Measurements from ENCODE around the gene RPS6KA6.
A peak's percentile ranks its signal among the peaks of the same experiment; 100 is the strongest.

RPS6KA6 gene

DNA sequence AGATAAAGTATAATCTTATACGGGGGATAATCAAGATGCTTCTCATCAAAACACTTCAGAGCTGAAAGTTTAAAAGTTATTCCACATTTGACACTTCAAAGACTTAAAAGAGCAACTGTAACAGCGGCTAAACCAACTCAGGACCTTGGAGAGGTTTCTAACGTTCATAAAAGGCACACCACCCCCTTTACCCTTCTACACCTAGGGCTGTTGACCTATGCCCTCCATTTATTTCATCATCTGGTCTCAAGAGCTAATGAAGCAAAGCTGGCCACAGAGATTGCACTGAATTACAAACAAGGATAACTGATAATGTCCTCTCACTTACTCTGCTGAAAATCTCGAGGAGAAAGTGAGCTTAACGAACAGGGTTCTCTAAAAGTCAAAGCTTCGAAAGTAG lies 1.1 kb upstream of the RPS6KA6 start:
- Histone ChIP-seq H3K9ac (ENCODE audit: low read depth, low read length) (no peak overlapping the region), H3K9me3 (ENCODE audit: control insufficient read depth, insufficient read depth, low read length) (no peaks in the 10 kb centered on the region), H3K36me3 (ENCODE audit: control insufficient read depth, insufficient read depth, low read length) (no peaks in the 10 kb centered on the region), H3K4me1 (ENCODE audit: control insufficient read depth, insufficient read depth, low read length) (no peaks in the 10 kb centered on the region), H3K27me3 (ENCODE audit: control insufficient read depth, insufficient read depth, low read length) (no peaks in the 10 kb centered on the region), H3K4me3 (ENCODE audit: low read depth, low read length) (no peak overlapping the region)

DNA sequence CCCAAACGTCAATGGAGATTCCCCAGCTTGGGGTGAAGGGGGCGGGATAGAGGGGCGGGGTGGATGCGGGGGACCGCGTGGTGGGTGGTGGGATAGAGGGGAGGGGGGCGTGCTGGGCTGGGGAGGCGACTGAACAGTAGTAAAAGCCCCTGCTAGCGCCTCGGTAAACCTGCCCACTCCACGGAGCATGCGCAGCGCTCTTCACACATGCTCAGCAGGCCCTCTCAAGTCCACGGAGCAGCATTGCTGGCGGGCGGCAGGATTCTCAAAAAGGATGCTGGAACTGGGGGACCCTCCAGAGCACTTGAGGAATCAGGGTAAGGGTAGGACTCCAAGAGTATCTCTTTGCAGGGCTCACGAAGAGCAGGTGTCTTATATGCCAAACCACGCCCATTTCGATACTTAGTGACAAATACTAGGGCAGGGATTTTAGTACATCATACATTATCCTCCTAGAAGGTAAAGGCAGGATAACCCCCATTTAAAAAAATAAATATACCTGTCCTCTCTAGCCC lies 378 bp upstream of the RPS6KA6 start:
- Histone ChIP-seq H3K4me3 (ENCODE audit: low read depth, low read length) (peak overlapping the region; percentile 28), H3K9ac (ENCODE audit: low read depth, low read length) (no peak overlapping the region), H3K9me3 (ENCODE audit: control insufficient read depth, insufficient read depth, low read length) (no peaks in the 10 kb centered on the region), H3K36me3 (ENCODE audit: control insufficient read depth, insufficient read depth, low read length) (no peaks in the 10 kb centered on the region), H3K27me3 (ENCODE audit: control insufficient read depth, insufficient read depth, low read length) (no peaks in the 10 kb centered on the region), H3K4me1 (ENCODE audit: control insufficient read depth, insufficient read depth, low read length) (no peaks in the 10 kb centered on the region)

DNA sequence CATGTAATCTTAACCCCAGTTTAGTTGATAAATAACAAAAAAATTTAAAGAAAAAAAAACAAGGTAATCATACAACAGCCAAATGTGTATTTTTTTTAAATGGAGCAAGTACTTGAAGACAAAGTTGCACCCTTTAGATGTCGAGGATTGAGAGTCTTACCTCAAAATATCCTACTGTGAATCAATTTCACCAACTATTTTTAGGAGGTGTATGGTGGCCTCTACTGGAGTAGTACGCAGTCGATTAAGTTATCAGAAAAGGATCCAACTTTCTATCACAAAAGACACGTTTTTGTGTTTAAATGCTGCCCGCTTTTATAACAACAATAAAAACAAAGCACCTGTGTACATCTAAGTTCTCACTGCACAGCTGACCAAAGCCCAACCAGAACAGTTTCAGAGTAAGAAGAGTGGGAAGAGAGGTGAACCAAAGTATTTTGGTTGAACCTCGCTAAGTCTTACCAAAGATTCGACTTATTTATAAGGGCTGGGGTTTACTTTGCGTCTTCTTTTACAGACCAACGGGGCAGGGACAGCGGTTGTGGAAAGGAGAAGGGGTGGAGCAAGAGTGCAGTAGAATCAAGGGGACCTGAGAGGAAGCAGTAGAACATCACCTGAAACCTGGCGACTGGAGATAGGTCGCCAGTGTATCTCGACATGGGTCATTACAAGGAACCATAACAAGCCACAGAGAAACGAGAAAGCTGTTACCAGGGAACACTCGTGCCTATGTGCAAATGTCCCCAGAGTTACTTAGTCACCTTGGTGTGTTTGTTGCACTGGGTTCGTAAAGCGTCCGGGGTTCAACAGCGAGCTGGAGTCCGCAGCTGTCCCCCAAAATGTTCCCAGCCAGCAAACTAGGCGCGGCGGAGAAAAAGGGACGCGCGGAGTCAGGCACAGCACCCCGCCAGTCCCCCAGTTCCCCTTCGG lies 1.1 kb downstream of the RPS6KA6 start:
- no peaks in the 10 kb centered on the region for H3K9me3 ChIP-seq (ENCODE audit: control insufficient read depth, insufficient read depth, low read length)
- no peaks in the 10 kb centered on the region for H3K36me3 ChIP-seq (ENCODE audit: control insufficient read depth, insufficient read depth, low read length)
- no peak overlapping the region for H3K9ac ChIP-seq (ENCODE audit: low read depth, low read length)
- no peaks in the 10 kb centered on the region for H3K4me1 ChIP-seq (ENCODE audit: control insufficient read depth, insufficient read depth, low read length)
- peak overlapping the region; percentile 60 for H3K4me3 ChIP-seq (ENCODE audit: low read depth, low read length)
- no peaks in the 10 kb centered on the region for H3K27me3 ChIP-seq (ENCODE audit: control insufficient read depth, insufficient read depth, low read length)

- Histone ChIP-seq H3K27me3 (ENCODE audit: control insufficient read depth, insufficient read depth, low read length) (no peaks in the 10 kb centered on the region), H3K4me3 (ENCODE audit: low read depth, low read length) (no peak overlapping the region), H3K4me1 (ENCODE audit: control insufficient read depth, insufficient read depth, low read length) (no peaks in the 10 kb centered on the region), H3K36me3 (ENCODE audit: control insufficient read depth, insufficient read depth, low read length) (no peaks in the 10 kb centered on the region), H3K9me3 (ENCODE audit: control insufficient read depth, insufficient read depth, low read length) (no peaks in the 10 kb centered on the region), H3K9ac (ENCODE audit: low read depth, low read length) (no peak overlapping the region)
These were observed 5.5 kb downstream of the RPS6KA6 start for GRCh38 chrX:84182516-84182915.

- H3K9me3 ChIP-seq (ENCODE audit: control insufficient read depth, insufficient read depth, low read length), result no peaks in the 10 kb centered on the region
- H3K9ac ChIP-seq (ENCODE audit: low read depth, low read length), result no peak overlapping the region
- H3K4me3 ChIP-seq (ENCODE audit: low read depth, low read length), result no peak overlapping the region
- no peaks in the 10 kb centered on the region for H3K27me3 ChIP-seq (ENCODE audit: control insufficient read depth, insufficient read depth, low read length)
- H3K4me1 ChIP-seq (ENCODE audit: control insufficient read depth, insufficient read depth, low read length), result no peaks in the 10 kb centered on the region
- H3K36me3 ChIP-seq (ENCODE audit: control insufficient read depth, insufficient read depth, low read length), result no peaks in the 10 kb centered on the region
These were observed 12.0 kb downstream of the RPS6KA6 start for GRCh38 chrX:84175958-84176357.

GRCh38 chrX:84175274-84175673 lies 12.7 kb downstream of the RPS6KA6 start:
- H3K36me3 ChIP-seq (ENCODE audit: control insufficient read depth, insufficient read depth, low read length), result no peaks in the 10 kb centered on the region
- no peaks in the 10 kb centered on the region for H3K27me3 ChIP-seq (ENCODE audit: control insufficient read depth, insufficient read depth, low read length)
- H3K9ac ChIP-seq (ENCODE audit: low read depth, low read length), result no peak overlapping the region
- H3K4me3 ChIP-seq (ENCODE audit: low read depth, low read length), result no peak overlapping the region
- H3K4me1 ChIP-seq (ENCODE audit: control insufficient read depth, insufficient read depth, low read length), result no peaks in the 10 kb centered on the region
- H3K9me3 ChIP-seq (ENCODE audit: control insufficient read depth, insufficient read depth, low read length), result no peaks in the 10 kb centered on the region

- Histone ChIP-seq H3K9me3 (ENCODE audit: control insufficient read depth, insufficient read depth, low read length) (no peaks in the 10 kb centered on the region), H3K4me1 (ENCODE audit: control insufficient read depth, insufficient read depth, low read length) (no peaks in the 10 kb centered on the region), H3K36me3 (ENCODE audit: control insufficient read depth, insufficient read depth, low read length) (no peaks in the 10 kb centered on the region)
These were observed 13.7 kb downstream of the RPS6KA6 start for GRCh38 chrX:84174348-84174747.

DNA sequence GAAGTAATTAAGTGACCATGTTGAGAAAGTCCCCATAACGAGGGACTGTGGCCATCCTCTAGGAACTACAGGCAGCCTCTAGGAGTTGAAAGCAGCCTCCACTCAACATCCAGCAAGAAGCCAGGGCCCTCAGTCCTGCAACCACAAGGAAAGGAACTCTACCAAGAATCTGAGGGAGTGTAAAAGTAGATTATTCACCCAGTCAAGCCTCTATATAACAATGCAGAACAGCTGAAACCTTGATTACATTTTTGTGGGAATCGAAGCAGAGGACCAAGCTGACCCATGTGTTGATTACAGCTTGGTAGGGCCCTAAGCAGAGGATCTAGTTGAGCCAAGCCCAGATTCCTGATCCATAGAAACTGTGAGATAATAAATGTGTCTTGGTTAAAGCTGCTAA lies 17.1 kb downstream of the RPS6KA6 start:
- Histone ChIP-seq H3K36me3 (ENCODE audit: control insufficient read depth, insufficient read depth, low read length) (no peaks in the 10 kb centered on the region), H3K9ac (ENCODE audit: low read depth, low read length) (no peak overlapping the region), H3K27me3 (ENCODE audit: control insufficient read depth, insufficient read depth, low read length) (no peaks in the 10 kb centered on the region), H3K4me1 (ENCODE audit: control insufficient read depth, insufficient read depth, low read length) (no peaks in the 10 kb centered on the region), H3K9me3 (ENCODE audit: control insufficient read depth, insufficient read depth, low read length) (no peaks in the 10 kb centered on the region), H3K4me3 (ENCODE audit: low read depth, low read length) (no peak overlapping the region)

More at GRCh38 chrX:84174348-84174747, 13.7 kb downstream of the RPS6KA6 start:
- Histone ChIP-seq H3K9ac (ENCODE audit: low read depth, low read length) (no peak overlapping the region), H3K27me3 (ENCODE audit: control insufficient read depth, insufficient read depth, low read length) (no peaks in the 10 kb centered on the region), H3K4me3 (ENCODE audit: low read depth, low read length) (no peak overlapping the region)

DNA sequence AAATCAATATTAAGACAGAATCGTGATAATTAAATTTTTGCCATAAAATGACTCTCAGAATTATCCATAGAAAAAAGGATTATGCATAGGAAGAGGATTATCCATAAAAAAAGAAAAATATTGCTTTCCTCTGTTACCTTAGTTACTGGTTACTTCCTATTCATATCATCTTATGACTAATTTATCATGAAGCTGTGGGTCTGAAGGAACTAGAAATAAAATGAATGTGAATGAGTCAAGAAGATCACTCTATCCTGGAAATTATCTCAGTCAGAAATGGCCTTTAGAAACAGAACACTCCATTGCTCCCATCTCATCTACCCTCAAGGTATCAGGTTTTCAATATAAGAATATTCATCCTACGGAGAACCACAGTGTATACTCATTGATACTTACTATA lies 19.4 kb downstream of the RPS6KA6 start:
- H3K9me3 ChIP-seq (ENCODE audit: control insufficient read depth, insufficient read depth, low read length), result no peaks in the 10 kb centered on the region
- no peak overlapping the region for H3K4me3 ChIP-seq (ENCODE audit: low read depth, low read length)
- no peaks in the 10 kb centered on the region for H3K27me3 ChIP-seq (ENCODE audit: control insufficient read depth, insufficient read depth, low read length)
- H3K4me1 ChIP-seq (ENCODE audit: control insufficient read depth, insufficient read depth, low read length), result no peaks in the 10 kb centered on the region
- H3K36me3 ChIP-seq (ENCODE audit: control insufficient read depth, insufficient read depth, low read length), result no peaks in the 10 kb centered on the region
- H3K9ac ChIP-seq (ENCODE audit: low read depth, low read length), result no peak overlapping the region

GRCh38 chrX:84168095-84168494 lies 19.9 kb downstream of the RPS6KA6 start:
- H3K36me3 ChIP-seq (ENCODE audit: control insufficient read depth, insufficient read depth, low read length), result no peaks in the 10 kb centered on the region
- no peak overlapping the region for H3K4me3 ChIP-seq (ENCODE audit: low read depth, low read length)
- no peak overlapping the region for H3K9ac ChIP-seq (ENCODE audit: low read depth, low read length)
- H3K9me3 ChIP-seq (ENCODE audit: control insufficient read depth, insufficient read depth, low read length), result no peaks in the 10 kb centered on the region
- H3K27me3 ChIP-seq (ENCODE audit: control insufficient read depth, insufficient read depth, low read length), result no peaks in the 10 kb centered on the region
- H3K4me1 ChIP-seq (ENCODE audit: control insufficient read depth, insufficient read depth, low read length), result no peaks in the 10 kb centered on the region

DNA sequence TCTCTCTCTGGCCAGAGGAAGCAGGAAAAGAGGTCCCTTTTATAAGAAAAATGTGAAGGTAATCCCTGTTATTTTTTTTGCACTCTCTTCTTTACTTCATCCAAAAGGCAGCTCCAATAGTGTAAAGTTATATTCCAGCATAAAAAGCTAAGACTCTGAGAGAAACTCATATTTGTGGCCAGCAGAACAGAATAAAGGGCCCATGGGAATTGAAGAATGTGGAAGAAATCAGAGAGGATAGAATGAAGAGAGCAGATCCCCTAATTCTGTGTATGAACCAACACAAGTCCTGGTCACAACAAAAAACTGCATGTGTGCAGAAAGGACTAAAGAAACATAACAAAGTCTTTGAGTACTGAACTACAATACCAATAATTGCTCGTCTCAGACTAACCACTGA lies 22.3 kb downstream of the RPS6KA6 start:
- Histone ChIP-seq H3K36me3 (ENCODE audit: control insufficient read depth, insufficient read depth, low read length) (no peaks in the 10 kb centered on the region), H3K4me1 (ENCODE audit: control insufficient read depth, insufficient read depth, low read length) (peaks cover 3% of the 10 kb centered on the region), H3K27me3 (ENCODE audit: control insufficient read depth, insufficient read depth, low read length) (no peaks in the 10 kb centered on the region), H3K4me3 (ENCODE audit: low read depth, low read length) (no peak overlapping the region), H3K9me3 (ENCODE audit: control insufficient read depth, insufficient read depth, low read length) (no peaks in the 10 kb centered on the region), H3K9ac (ENCODE audit: low read depth, low read length) (no peak overlapping the region)

GRCh38 chrX:84162401-84162800 lies 25.6 kb downstream of the RPS6KA6 start:
- Histone ChIP-seq H3K4me1 (ENCODE audit: control insufficient read depth, insufficient read depth, low read length) (peaks cover 3% of the 10 kb centered on the region), H3K4me3 (ENCODE audit: low read depth, low read length) (no peak overlapping the region), H3K36me3 (ENCODE audit: control insufficient read depth, insufficient read depth, low read length) (no peaks in the 10 kb centered on the region), H3K9ac (ENCODE audit: low read depth, low read length) (no peak overlapping the region), H3K9me3 (ENCODE audit: control insufficient read depth, insufficient read depth, low read length) (no peaks in the 10 kb centered on the region), H3K27me3 (ENCODE audit: control insufficient read depth, insufficient read depth, low read length) (no peaks in the 10 kb centered on the region)

Measured in iPS-15b (cell line).